ENCODE results near the gene MRAP2.

- no peak for TF ChIP-seq CTCF (IDR thresholded peaks at IDR 0.05)
- no peak for TF ChIP-seq POLR2A (IDR thresholded peaks at IDR 0.05)
These were observed 15.0 kb downstream of the MRAP2 start for GRCh38 chr6:84048588-84048987.
